HepG2 (cell line): ENCODE data around the gene TRPC4AP. TPM values are rescaled to one million over a fixed set of nuclear protein-coding genes. Genes with fewer than 3 reads are reported as not detected.
"Not testable (repeated sequence)": the region's sequence is repeated elsewhere in the genome, so short reads cannot be mapped to it uniquely, and the experiment has no call there.

Source experiments
- ELF1 ChIP-seq: sonication (generic); formaldehyde crosslinking; IDR thresholded peaks from 2 replicates; pipeline ENCODE4 v1.4.0; 2020; ENCODE audit warnings: missing genetic modification reagents
- EP300 ChIP-seq, 3 experiments: sonication (generic) in 1 of 3; formaldehyde crosslinking in 1 of 3; IDR thresholded peaks; 2 replicates each; pipeline versions ENCODE4 v1.5.1 to v1.6.1; 2011 to 2020; ENCODE audit warnings: low read depth in 2 of 3, low read length in 2 of 3, borderline replicate concordance in 1 of 3, improper control_type of control experiment in 1 of 3, mild to moderate bottlenecking in 1 of 3, missing genetic modification reagents in 1 of 3, moderate library complexity in 1 of 3
- ERF ChIP-seq: IDR thresholded peaks from 2 replicates; pipeline ENCODE4 v1.6.1; 2018; ENCODE audit warnings: missing biosample characterization, missing genetic modification reagents
- FOSL1 ChIP-seq: sonication (generic); formaldehyde crosslinking; IDR thresholded peaks from 2 replicates; pipeline ENCODE4 v1.9.0; 2021; ENCODE audit warnings: missing genetic modification reagents, borderline replicate concordance
- GABPB1 ChIP-seq: IDR thresholded peaks from 2 replicates; pipeline ENCODE4 v1.6.1; 2016; ENCODE audit warnings: mild to moderate bottlenecking, missing genetic modification reagents, moderate library complexity, missing compliant biosample characterization
- RXRB ChIP-seq: IDR thresholded peaks from 2 replicates; pipeline ENCODE4 v1.6.1; 2016; ENCODE audit warnings: borderline replicate concordance, missing genetic modification reagents, missing compliant biosample characterization
- ZMYM2 ChIP-seq: sonication (generic); formaldehyde crosslinking; IDR thresholded peaks from 2 replicates; pipeline ENCODE4 v1.8.0; 2022; ENCODE audit warnings: mild to moderate bottlenecking, missing genetic modification reagents
- ZNF564 ChIP-seq: sonication (generic); formaldehyde crosslinking; IDR thresholded peaks from 2 replicates; pipeline ENCODE4 v1.8.1; 2023; ENCODE audit warnings: mild to moderate bottlenecking, missing genetic modification reagents
- ZNF766 ChIP-seq: sonication (generic); formaldehyde crosslinking; IDR thresholded peaks from 2 replicates; pipeline ENCODE4 v1.5.0; 2020; ENCODE audit warnings: missing genetic modification reagents, borderline replicate concordance
- polyA plus RNA-seq, 8 experiments: library from polyadenylated mRNA; depleted of rRNA in 3 of 8; stranded (reverse) in 7 of 8; unstranded in 1 of 8; fragments of >200 nt; fragmentation: Illumina TruSeq in 4 of 8; extraction: Trizol in 4 of 8; gene quantifications; 2 replicates each; pipeline versions ENCODE4 v1.2.1 to v1.2.3, GENCODE V29; 2011 to 2016; ENCODE audit warnings: low read depth in 4 of 8, missing spikeins in 1 of 8, mixed read lengths in 1 of 8; ENCODE audit not compliant: insufficient read depth in 1 of 8
- total RNA-seq, 5 experiments: library from RNA; depleted of rRNA; stranded (reverse); fragments of >200 nt; fragmentation: Illumina TruSeq; extraction: Trizol; gene quantifications; 2 replicates each; pipeline ENCODE4 v1.2.3, GENCODE V29; 2016; ENCODE audit warnings: low read depth in 1 of 5
- TF ChIP-seq, protein P1 (sequence below): IDR thresholded peaks from 2 replicates; pipeline ENCODE4 v1.6.1; 2016; ENCODE audit warnings: low read depth
- TF ChIP-seq, protein P2 (sequence below): IDR thresholded peaks from 2 replicates; pipeline ENCODE4 v1.6.1; 2016; ENCODE audit warnings: mild to moderate bottlenecking
- TF ChIP-seq, protein P3 (sequence below): sonication (generic); formaldehyde crosslinking; IDR thresholded peaks from 2 replicates; pipeline ENCODE4 v1.4.0; 2020; ENCODE audit warnings: missing genetic modification reagents
- TF ChIP-seq, protein P4 (sequence below): sonication (generic); formaldehyde crosslinking; conservative IDR thresholded peaks from 2 replicates; pipeline ENCODE4 v1.4.0; 2020; ENCODE audit warnings: missing genetic modification reagents
- TF ChIP-seq, protein P5 (sequence below): sonication (generic); formaldehyde crosslinking; IDR thresholded peaks from 2 replicates; pipeline ENCODE4 v1.4.0; 2020; ENCODE audit warnings: missing genetic modification reagents
- TF ChIP-seq, protein P6 (sequence below): IDR thresholded peaks from 2 replicates; pipeline ENCODE4 v1.4.0; 2020; ENCODE audit warnings: mild to moderate bottlenecking, missing genetic modification reagents

Gene TRPC4AP
- total and polyA plus RNA-seq, 2 of the 13 experiments (the other 11 are each of a cell fraction or from before 2014, with no cell fraction given): 136 to 137 TPM

DNA sequence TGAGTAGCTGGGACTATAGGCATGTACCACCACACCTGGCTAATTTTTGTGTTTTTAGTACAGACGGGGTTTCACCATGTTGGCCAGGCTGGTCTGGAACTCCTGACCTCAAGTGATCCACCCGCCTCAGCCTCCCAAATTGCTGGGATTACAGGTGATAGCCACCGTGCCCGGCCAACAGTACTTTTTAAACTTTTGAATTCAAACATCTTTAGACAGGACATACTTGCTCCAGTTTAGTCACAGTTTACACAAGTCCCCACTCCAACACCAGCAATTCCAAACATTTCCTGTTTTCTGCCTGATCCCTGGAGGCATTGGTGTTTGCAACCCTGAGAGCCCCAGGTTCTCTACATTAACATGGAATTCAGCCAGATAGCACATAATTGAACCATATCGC is 40.0 kb downstream of the TRPC4AP start (continued):
- TF ChIP-seq, protein P1, sequence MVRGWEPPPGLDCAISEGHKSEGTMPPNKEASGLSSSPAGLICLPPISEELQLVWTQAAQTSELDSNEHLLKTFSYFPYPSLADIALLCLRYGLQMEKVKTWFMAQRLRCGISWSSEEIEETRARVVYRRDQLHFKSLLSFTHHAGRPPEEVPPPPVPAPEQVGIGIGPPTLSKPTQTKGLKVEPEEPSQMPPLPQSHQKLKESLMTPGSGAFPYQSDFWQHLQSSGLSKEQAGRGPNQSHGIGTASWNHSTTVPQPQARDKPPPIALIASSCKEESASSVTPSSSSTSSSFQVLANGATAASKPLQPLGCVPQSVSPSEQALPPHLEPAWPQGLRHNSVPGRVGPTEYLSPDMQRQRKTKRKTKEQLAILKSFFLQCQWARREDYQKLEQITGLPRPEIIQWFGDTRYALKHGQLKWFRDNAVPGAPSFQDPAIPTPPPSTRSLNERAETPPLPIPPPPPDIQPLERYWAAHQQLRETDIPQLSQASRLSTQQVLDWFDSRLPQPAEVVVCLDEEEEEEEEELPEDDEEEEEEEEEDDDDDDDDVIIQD (CRISPR knock-in tag): peak; percentile 95
- peak; percentile 61; the same call in 1 of the 2 replicates for TF ChIP-seq ZMYM2 (CRISPR knock-in tag)
- TF ChIP-seq, protein P2, sequence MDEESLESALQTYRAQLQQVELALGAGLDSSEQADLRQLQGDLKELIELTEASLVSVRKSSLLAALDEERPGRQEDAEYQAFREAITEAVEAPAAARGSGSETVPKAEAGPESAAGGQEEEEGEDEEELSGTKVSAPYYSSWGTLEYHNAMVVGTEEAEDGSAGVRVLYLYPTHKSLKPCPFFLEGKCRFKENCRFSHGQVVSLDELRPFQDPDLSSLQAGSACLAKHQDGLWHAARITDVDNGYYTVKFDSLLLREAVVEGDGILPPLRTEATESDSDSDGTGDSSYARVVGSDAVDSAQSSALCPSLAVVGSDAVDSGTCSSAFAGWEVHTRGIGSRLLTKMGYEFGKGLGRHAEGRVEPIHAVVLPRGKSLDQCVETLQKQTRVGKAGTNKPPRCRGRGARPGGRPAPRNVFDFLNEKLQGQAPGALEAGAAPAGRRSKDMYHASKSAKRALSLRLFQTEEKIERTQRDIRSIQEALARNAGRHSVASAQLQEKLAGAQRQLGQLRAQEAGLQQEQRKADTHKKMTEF (CRISPR knock-in tag): peak; percentile 59; the same call in 1 of the 2 replicates
- TF ChIP-seq ZNF564 (CRISPR knock-in tag): peak; percentile 30; the same call in 1 of the 2 replicates
- peak; percentile 30; the same call in 1 of the 2 replicates for TF ChIP-seq ERF (CRISPR knock-in tag)
- peak; percentile 24; the same call in 1 of the 2 replicates for TF ChIP-seq GABPB1
- TF ChIP-seq, protein P3, sequence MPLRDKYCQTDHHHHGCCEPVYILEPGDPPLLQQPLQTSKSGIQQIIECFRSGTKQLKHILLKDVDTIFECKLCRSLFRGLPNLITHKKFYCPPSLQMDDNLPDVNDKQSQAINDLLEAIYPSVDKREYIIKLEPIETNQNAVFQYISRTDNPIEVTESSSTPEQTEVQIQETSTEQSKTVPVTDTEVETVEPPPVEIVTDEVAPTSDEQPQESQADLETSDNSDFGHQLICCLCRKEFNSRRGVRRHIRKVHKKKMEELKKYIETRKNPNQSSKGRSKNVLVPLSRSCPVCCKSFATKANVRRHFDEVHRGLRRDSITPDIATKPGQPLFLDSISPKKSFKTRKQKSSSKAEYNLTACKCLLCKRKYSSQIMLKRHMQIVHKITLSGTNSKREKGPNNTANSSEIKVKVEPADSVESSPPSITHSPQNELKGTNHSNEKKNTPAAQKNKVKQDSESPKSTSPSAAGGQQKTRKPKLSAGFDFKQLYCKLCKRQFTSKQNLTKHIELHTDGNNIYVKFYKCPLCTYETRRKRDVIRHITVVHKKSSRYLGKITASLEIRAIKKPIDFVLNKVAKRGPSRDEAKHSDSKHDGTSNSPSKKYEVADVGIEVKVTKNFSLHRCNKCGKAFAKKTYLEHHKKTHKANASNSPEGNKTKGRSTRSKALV (CRISPR knock-in tag): 0 out of 2 replicates have a peak, but pooled peaks have one; percentile 30
- TF ChIP-seq ELF1 (CRISPR knock-in tag): 0 out of 2 replicates have a peak, but pooled peaks have one; percentile 13
- TF ChIP-seq, protein P4, sequence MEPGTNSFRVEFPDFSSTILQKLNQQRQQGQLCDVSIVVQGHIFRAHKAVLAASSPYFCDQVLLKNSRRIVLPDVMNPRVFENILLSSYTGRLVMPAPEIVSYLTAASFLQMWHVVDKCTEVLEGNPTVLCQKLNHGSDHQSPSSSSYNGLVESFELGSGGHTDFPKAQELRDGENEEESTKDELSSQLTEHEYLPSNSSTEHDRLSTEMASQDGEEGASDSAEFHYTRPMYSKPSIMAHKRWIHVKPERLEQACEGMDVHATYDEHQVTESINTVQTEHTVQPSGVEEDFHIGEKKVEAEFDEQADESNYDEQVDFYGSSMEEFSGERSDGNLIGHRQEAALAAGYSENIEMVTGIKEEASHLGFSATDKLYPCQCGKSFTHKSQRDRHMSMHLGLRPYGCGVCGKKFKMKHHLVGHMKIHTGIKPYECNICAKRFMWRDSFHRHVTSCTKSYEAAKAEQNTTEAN: peak; percentile 67; the same call in 1 of the 2 replicates
- TF ChIP-seq FOSL1: peak; percentile 42; the same call in 1 of the 2 replicates
- peak in 1 of 2 experiments; percentile 50; a peak in 1 of 4 replicates for TF ChIP-seq EP300 (IDR thresholded peaks at IDR 0.05; ENCODE audit: low read depth in 2 of 2, low read length in 2 of 2)
- TF ChIP-seq EP300 (CRISPR knock-in tag; IDR thresholded peaks at IDR 0.05; ENCODE audit: borderline replicate concordance): not testable (repeated sequence)
- TF ChIP-seq, protein P5, sequence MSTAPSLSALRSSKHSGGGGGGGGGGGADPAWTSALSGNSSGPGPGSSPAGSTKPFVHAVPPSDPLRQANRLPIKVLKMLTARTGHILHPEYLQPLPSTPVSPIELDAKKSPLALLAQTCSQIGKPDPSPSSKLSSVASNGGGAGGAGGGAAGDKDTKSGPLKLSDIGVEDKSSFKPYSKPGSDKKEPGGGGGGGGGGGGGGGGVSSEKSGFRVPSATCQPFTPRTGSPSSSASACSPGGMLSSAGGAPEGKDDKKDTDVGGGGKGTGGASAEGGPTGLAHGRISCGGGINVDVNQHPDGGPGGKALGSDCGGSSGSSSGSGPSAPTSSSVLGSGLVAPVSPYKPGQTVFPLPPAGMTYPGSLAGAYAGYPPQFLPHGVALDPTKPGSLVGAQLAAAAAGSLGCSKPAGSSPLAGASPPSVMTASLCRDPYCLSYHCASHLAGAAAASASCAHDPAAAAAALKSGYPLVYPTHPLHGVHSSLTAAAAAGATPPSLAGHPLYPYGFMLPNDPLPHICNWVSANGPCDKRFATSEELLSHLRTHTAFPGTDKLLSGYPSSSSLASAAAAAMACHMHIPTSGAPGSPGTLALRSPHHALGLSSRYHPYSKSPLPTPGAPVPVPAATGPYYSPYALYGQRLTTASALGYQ (CRISPR knock-in tag): 0 out of 2 replicates have a peak, but pooled peaks have one; percentile 24
- TF ChIP-seq, protein P6, sequence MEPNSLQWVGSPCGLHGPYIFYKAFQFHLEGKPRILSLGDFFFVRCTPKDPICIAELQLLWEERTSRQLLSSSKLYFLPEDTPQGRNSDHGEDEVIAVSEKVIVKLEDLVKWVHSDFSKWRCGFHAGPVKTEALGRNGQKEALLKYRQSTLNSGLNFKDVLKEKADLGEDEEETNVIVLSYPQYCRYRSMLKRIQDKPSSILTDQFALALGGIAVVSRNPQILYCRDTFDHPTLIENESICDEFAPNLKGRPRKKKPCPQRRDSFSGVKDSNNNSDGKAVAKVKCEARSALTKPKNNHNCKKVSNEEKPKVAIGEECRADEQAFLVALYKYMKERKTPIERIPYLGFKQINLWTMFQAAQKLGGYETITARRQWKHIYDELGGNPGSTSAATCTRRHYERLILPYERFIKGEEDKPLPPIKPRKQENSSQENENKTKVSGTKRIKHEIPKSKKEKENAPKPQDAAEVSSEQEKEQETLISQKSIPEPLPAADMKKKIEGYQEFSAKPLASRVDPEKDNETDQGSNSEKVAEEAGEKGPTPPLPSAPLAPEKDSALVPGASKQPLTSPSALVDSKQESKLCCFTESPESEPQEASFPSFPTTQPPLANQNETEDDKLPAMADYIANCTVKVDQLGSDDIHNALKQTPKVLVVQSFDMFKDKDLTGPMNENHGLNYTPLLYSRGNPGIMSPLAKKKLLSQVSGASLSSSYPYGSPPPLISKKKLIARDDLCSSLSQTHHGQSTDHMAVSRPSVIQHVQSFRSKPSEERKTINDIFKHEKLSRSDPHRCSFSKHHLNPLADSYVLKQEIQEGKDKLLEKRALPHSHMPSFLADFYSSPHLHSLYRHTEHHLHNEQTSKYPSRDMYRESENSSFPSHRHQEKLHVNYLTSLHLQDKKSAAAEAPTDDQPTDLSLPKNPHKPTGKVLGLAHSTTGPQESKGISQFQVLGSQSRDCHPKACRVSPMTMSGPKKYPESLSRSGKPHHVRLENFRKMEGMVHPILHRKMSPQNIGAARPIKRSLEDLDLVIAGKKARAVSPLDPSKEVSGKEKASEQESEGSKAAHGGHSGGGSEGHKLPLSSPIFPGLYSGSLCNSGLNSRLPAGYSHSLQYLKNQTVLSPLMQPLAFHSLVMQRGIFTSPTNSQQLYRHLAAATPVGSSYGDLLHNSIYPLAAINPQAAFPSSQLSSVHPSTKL (CRISPR knock-in tag): peak; percentile 84; the same call in 1 of the 2 replicates
- 0 out of 2 replicates have a peak, but pooled peaks have one; percentile 32 for TF ChIP-seq ZNF766 (CRISPR knock-in tag)
- peak; percentile 47; the same call in 1 of the 2 replicates for TF ChIP-seq RXRB
